Brain microvascular endothelial cell (primary cell): Measurements from ENCODE around the gene MYLK2.

Experiments used
- DNase-seq: peaks from one replicate; pipeline ENCODE4 v3.0.0-alpha.2; 2020
- H3K27ac ChIP-seq: fragments of 250-450 bp; sonication (Bioruptor Pico); 2 replicates; pipeline ENCODE4 v1.5.1; 2020; ENCODE audit warnings: mild to moderate bottlenecking, moderate library complexity
- H3K27me3 ChIP-seq: fragments of 250-450 bp; sonication (Bioruptor Pico); replicated peaks from 2 replicates; pipeline ENCODE4 v1.5.1; 2020; ENCODE audit warnings: mild to moderate bottlenecking
- H3K36me3 ChIP-seq: fragments of 250-450 bp; sonication (Bioruptor Pico); replicated peaks from 2 replicates; pipeline ENCODE4 v1.5.1; 2020; ENCODE audit warnings: mild to moderate bottlenecking
- H3K4me3 ChIP-seq: 2 replicates; pipeline ENCODE4 v1.5.1; 2011; ENCODE audit warnings: low read depth, mild to moderate bottlenecking, control low read depth, low read length, moderate library complexity
- in situ Hi-C: cut with HindIII; loops from 2 replicates; pipeline ENCODE4 v1.10.0; 2017; ENCODE audit warnings: low sequenced_read_pairs, low pct_ligation_motif_present
- TF ChIP-seq, protein P1 (sequence below): IDR thresholded peaks from 2 replicates; pipeline ENCODE4 v1.5.1; 2011; ENCODE audit warnings: low read depth, mild to moderate bottlenecking, moderate library complexity, low read length, control low read depth, inconsistent platforms; ENCODE audit errors: missing control alignments

The MYLK2 gene

DNA sequence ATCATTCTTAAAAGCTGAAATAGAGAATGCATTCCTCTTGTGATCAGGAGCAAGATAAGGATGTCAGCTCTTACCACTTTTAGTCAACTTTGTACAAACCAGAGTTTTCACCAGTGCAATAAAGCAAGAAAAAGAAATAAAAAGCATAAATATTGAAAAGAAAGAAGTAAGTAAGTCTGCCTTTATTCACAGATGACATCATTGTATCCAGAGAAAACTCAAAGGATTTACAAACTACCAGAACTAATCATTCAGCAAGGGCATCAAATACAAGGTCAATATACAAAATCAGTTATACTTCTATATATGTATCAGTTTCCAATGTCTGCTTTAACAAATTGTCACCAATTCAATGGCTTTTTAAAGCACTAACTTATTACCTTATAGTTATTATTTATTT, 64.7 kb downstream of the MYLK2 start:
- no peak for DNase-seq
- in situ Hi-C loops, result no loop called here
- TF ChIP-seq, protein P1, sequence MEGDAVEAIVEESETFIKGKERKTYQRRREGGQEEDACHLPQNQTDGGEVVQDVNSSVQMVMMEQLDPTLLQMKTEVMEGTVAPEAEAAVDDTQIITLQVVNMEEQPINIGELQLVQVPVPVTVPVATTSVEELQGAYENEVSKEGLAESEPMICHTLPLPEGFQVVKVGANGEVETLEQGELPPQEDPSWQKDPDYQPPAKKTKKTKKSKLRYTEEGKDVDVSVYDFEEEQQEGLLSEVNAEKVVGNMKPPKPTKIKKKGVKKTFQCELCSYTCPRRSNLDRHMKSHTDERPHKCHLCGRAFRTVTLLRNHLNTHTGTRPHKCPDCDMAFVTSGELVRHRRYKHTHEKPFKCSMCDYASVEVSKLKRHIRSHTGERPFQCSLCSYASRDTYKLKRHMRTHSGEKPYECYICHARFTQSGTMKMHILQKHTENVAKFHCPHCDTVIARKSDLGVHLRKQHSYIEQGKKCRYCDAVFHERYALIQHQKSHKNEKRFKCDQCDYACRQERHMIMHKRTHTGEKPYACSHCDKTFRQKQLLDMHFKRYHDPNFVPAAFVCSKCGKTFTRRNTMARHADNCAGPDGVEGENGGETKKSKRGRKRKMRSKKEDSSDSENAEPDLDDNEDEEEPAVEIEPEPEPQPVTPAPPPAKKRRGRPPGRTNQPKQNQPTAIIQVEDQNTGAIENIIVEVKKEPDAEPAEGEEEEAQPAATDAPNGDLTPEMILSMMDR, result no peak

More for the DNA sequence above, 64.7 kb downstream of the MYLK2 start:
- Histone ChIP-seq H3K27me3 (no peaks in the 10 kb centered on the region), H3K4me3 (no peak overlapping the region), H3K36me3 (no peaks in the 10 kb centered on the region), H3K27ac (no peak overlapping the region)
